Spleen (tissue), 11 donors: ENCODE data around the gene ICAM1. TPM values are rescaled to one million over a fixed set of nuclear protein-coding genes. Genes with fewer than 3 reads are reported as not detected.

Experiments
- DNase-seq: peaks from one replicate; pipeline ENCODE4 v3.0.0-alpha.2; 2020
- H3K27ac ChIP-seq, 8 donors: fragments of 200-600 bp; sonication (generic) in 7 of 8; 1 replicate in 4 of 8; 2 replicates in 4 of 8; pipeline versions ENCODE4 v1.5.0 to v1.8.0; 2016 to 2021; ENCODE audit warnings: inconsistent platforms in 4 of 8, mild to moderate bottlenecking in 4 of 8, moderate library complexity in 1 of 8
- H3K27me3 ChIP-seq, 7 donors: fragments of 200-600 bp; sonication (generic) in 6 of 7; replicated peaks in 1 of 7; 1 replicate in 4 of 7; 2 replicates in 3 of 7; pipeline versions ENCODE4 v1.5.0 to v1.8.0; 2016 to 2021; ENCODE audit warnings: inconsistent platforms in 3 of 7, mild to moderate bottlenecking in 1 of 7
- H3K36me3 ChIP-seq, 6 donors: fragments of 200-600 bp; sonication (generic) in 5 of 6; 1 replicate in 4 of 6; 2 replicates in 2 of 6; pipeline versions ENCODE4 v1.5.0 to v1.8.0; 2016 to 2021; ENCODE audit warnings: inconsistent platforms in 2 of 6
- H3K4me1 ChIP-seq, 6 donors: fragments of 200-600 bp; sonication (generic) in 5 of 6; 1 replicate in 3 of 6; 2 replicates in 3 of 6; pipeline versions ENCODE4 v1.5.0 to v1.8.0; 2016 to 2021; ENCODE audit warnings: inconsistent platforms in 3 of 6
- H3K4me3 ChIP-seq, 8 donors: fragments of 200-600 bp; sonication (generic) in 7 of 8; 1 replicate in 4 of 8; 2 replicates in 4 of 8; pipeline versions ENCODE4 v1.5.0 to v1.8.0; 2016 to 2021; ENCODE audit warnings: inconsistent platforms in 4 of 8, mild to moderate bottlenecking in 4 of 8, moderate library complexity in 2 of 8
- H3K9me3 ChIP-seq, 8 donors: fragments of 200-600 bp; sonication (generic) in 7 of 8; 1 replicate in 4 of 8; 2 replicates in 4 of 8; pipeline versions ENCODE4 v1.5.0 to v1.8.0; 2016 to 2021; ENCODE audit warnings: inconsistent platforms in 4 of 8
- CTCF ChIP-seq, 11 experiments: fragments of 200-600 bp in 7 of 11; fragments of 450-650 bp in 4 of 11; sonication (generic) in 4 of 11; IDR thresholded peaks in 8 of 11; conservative IDR thresholded peaks in 3 of 11; 1 replicate in 7 of 11; 2 replicates in 4 of 11; pipeline versions ENCODE4 v1.4.0 to v1.8.0; 2016 to 2021; ENCODE audit warnings: antibody characterized with exemption in 11 of 11, inconsistent platforms in 4 of 11, mild to moderate bottlenecking in 1 of 11
- POLR2A ChIP-seq, 3 donors: fragments of 450-650 bp; IDR thresholded peaks; one replicate each; pipeline ENCODE4 v1.5.1; 2017; ENCODE audit warnings: antibody characterized with exemption in 3 of 3, mild to moderate bottlenecking in 1 of 3
- POLR2AphosphoS5 ChIP-seq, 3 donors: sonication (generic); formaldehyde crosslinking; IDR thresholded peaks; one replicate each; pipeline ENCODE4 v1.5.1; 2017; ENCODE audit warnings: antibody characterized with exemption in 3 of 3
- WGBS, 5 donors: extraction: QIAGEN DNeasy Blood & Tissue Kit in 3 of 5; methylation state at CpG; one replicate each; pipeline versions ENCODE4 v1.1.5 to v1.1.7; 2013 to 2018; 5-methylcytosine and 5-hydroxymethylcytosine counted together
- intact Hi-C: fragments of 100-400 bp; cut with DNase I; formaldehyde crosslinking; loops from one replicate; pipeline ENCODE4 v1.15.0; 2023; ENCODE audit warnings: low total_unique reads
- polyA plus RNA-seq, 3 donors: library from polyadenylated mRNA; stranded (reverse); fragments of 200-250 nt; gene quantifications; one replicate each; pipeline ENCODE4 v1.2.1, GENCODE V29; 2013
- total RNA-seq, 7 donors: library from RNA; depleted of rRNA in 3 of 7; stranded (reverse); fragments of >200 nt in 3 of 7; fragmentation: NEBNext Ultra II Directional in 4 of 7; extraction: Animal tissue kit (Norgen Biotek cat#: 25700) in 4 of 7; gene quantifications; one replicate each; pipeline versions ENCODE4 v1.1.0 to v1.2.1, GENCODE V29; 2016 to 2021
- donor health status: healthy with polysubstance abuse.
- donor health status: DM: no; HTN: no; CAD: no; lungs with moderate emphysema.
- donor health status: DM: no; HTN: no; CAD: no.
- donor health status: Bipolar disorder and iron deficiency.
- donor health status: healthy.
- donor health status: DM: no; HTN: no; CAD: no.
- donor health status: DM: yes; HTN: yes; CAD: no.

The ICAM1 gene
- total and polyA plus RNA-seq, 10 donors: 12.8 to 163 (median 98.2) TPM

- Histone ChIP-seq H3K4me1 (peaks cover 7 to 92% (median 56%) of the 10 kb centered on the region in 6 donors), H3K36me3 (peaks cover 0 to 20% (median 4%) of the 10 kb centered on the region in 6 donors), H3K27me3 (no peaks in the 10 kb centered on the region), H3K27ac (peak overlapping the region; percentile 78 to 99 (median 98)), H3K9me3 (no peaks in the 10 kb centered on the region), H3K4me3 (peak overlapping the region; percentile 57 to 75 (median 67))
- TF ChIP-seq POLR2A (IDR thresholded peaks at IDR 0.05) (no peak), POLR2AphosphoS5 (IDR thresholded peaks at IDR 0.05) (peak; percentile 67 to 84 (median 72)), CTCF (IDR thresholded peaks at IDR 0.05 in 8 of 11, conservative IDR thresholded peaks at IDR 0.05 in 3 of 11) (peak; percentile 87 to 98 (median 96))
- WGBS, 5 donors: 2 to 5% (median 3%) methylated on average over 33 to 59 of the region's 59 CpGs
- DNase-seq: peak; percentile 97
- intact Hi-C loops: loop anchor here (2.0 to 10.0 kb wide), 2 partner anchors 65 to 119 kb away; partner anchors contain the start of genes ICAM3 and RAVER1
These were observed 1.4 kb upstream of the ICAM1 start for GRCh38 chr19:10269333-10270179.

DNA sequence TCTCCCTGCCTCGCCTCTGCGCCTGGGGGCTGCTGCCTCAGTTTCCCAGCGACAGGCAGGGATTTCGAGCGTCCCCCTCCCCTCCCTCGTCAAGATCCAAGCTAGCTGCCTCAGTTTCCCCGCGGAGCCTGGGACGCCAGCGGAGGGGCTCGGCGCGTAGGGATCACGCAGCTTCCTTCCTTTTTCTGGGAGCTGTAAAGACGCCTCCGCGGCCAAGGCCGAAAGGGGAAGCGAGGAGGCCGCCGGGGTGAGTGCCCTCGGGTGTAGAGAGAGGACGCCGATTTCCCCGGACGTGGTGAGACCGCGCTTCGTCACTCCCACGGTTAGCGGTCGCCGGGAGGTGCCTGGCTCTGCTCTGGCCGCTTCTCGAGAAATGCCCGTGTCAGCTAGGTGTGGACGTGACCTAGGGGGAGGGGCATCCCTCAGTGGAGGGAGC lies 722 bp upstream of the ICAM1 start:
- Histone ChIP-seq H3K27ac (peak overlapping the region; percentile 78 to 99 (median 98)), H3K36me3 (peaks cover 0 to 27% (median 10%) of the 10 kb centered on the region in 6 donors), H3K4me1 (peaks cover 7 to 96% (median 62%) of the 10 kb centered on the region in 6 donors), H3K9me3 (no peaks in the 10 kb centered on the region), H3K4me3 (peak overlapping the region; percentile 57 to 75 (median 67)), H3K27me3 (no peaks in the 10 kb centered on the region)
- peak; percentile 98 for DNase-seq
- TF ChIP-seq CTCF (IDR thresholded peaks at IDR 0.05 in 8 of 11, conservative IDR thresholded peaks at IDR 0.05 in 3 of 11): no peak
- peak; percentile 10 to 75 (median 69) for TF ChIP-seq POLR2AphosphoS5 (IDR thresholded peaks at IDR 0.05)
- 0 to 2% (median 1%) methylated on average over 25 to 37 of the region's 37 CpGs for WGBS, 5 donors
- intact Hi-C loops: loop anchor here (10.0 kb wide), 1 partner anchor 65 kb away; the partner anchor contains the start of genes ICAM3 and RAVER1

- Histone ChIP-seq H3K4me3 (peak overlapping the region; percentile 57 to 75 (median 67)), H3K4me1 (peaks cover 11 to 100% (median 70%) of the 10 kb centered on the region in 6 donors), H3K27ac (peak overlapping the region; percentile 78 to 99 (median 98)), H3K36me3 (peaks cover 0 to 41% (median 21%) of the 10 kb centered on the region in 6 donors), H3K9me3 (no peaks in the 10 kb centered on the region), H3K27me3 (no peaks in the 10 kb centered on the region)
- 9 to 21% (median 13%) methylated on average over 12 of the region's 12 CpGs for WGBS, 5 donors
- TF ChIP-seq POLR2A (IDR thresholded peaks at IDR 0.05) (no peak), CTCF (IDR thresholded peaks at IDR 0.05 in 8 of 11, conservative IDR thresholded peaks at IDR 0.05 in 3 of 11) (no peak), POLR2AphosphoS5 (IDR thresholded peaks at IDR 0.05) (no peak)
- intact Hi-C loops: loop anchor here (10.0 kb wide), 1 partner anchor 63 kb away; the partner anchor contains the start of genes ICAM3 and RAVER1
- no peak for DNase-seq
These were observed 695 bp downstream of the ICAM1 start for GRCh38 chr19:10271543-10272086.
